Measurements from ENCODE around the gene BTBD9. TPM values are rescaled to one million over a fixed set of nuclear protein-coding genes. Genes with fewer than 3 reads are reported as not detected.

BTBD9 gene
- total and polyA plus RNA-seq, 2 experiments from 2014 or later: 8.4 to 10.1 TPM

GRCh38 chr6:38498805-38499445, 140.8 kb downstream of the BTBD9 start:
- DNase-seq (ENCODE audit: low read depth in 1 of 2, low spot score in 1 of 2): no peak
- Histone ChIP-seq H3K9me3 (ENCODE audit: low read depth) (no peaks in the 10 kb centered on the region), H3K27me3 (no peaks in the 10 kb centered on the region), H3K4me3 (no peak overlapping the region), H3K27ac (no peak overlapping the region), H3K4me1 (ENCODE audit: low read depth) (peaks cover 4% of the 10 kb centered on the region), H3K36me3 (no peaks in the 10 kb centered on the region)
- TF ChIP-seq CTCF (IDR thresholded peaks at IDR 0.05; ENCODE audit: low read depth, low read length): no peak

- Histone ChIP-seq H3K27ac (no peak overlapping the region), H3K4me3 (no peak overlapping the region), H3K27me3 (no peaks in the 10 kb centered on the region), H3K36me3 (no peaks in the 10 kb centered on the region), H3K4me1 (ENCODE audit: low read depth) (peaks cover 1% of the 10 kb centered on the region), H3K9me3 (ENCODE audit: low read depth) (no peaks in the 10 kb centered on the region)
- no peak for TF ChIP-seq CTCF (IDR thresholded peaks at IDR 0.05; ENCODE audit: low read depth, low read length)
- no peak for DNase-seq (ENCODE audit: low read depth in 1 of 2, low spot score in 1 of 2)
Measured at GRCh38 chr6:38498085-38498484, 141.6 kb downstream of the BTBD9 start.

- Histone ChIP-seq H3K27me3 (no peaks in the 10 kb centered on the region), H3K27ac (no peak overlapping the region), H3K4me3 (no peak overlapping the region), H3K36me3 (no peaks in the 10 kb centered on the region), H3K9me3 (ENCODE audit: low read depth) (no peaks in the 10 kb centered on the region), H3K4me1 (ENCODE audit: low read depth) (no peaks in the 10 kb centered on the region)
- no peak for TF ChIP-seq CTCF (IDR thresholded peaks at IDR 0.05; ENCODE audit: low read depth, low read length)
- no peak for DNase-seq (ENCODE audit: low read depth in 1 of 2, low spot score in 1 of 2)
Measured at GRCh38 chr6:38497546-38497945, 142.2 kb downstream of the BTBD9 start.

- Histone ChIP-seq H3K27ac (no peak overlapping the region), H3K36me3 (no peaks in the 10 kb centered on the region), H3K9me3 (ENCODE audit: low read depth) (no peaks in the 10 kb centered on the region), H3K4me1 (ENCODE audit: low read depth) (no peaks in the 10 kb centered on the region), H3K4me3 (no peak overlapping the region), H3K27me3 (no peaks in the 10 kb centered on the region)
- no peak for TF ChIP-seq CTCF (IDR thresholded peaks at IDR 0.05; ENCODE audit: low read depth, low read length)
- DNase-seq (ENCODE audit: low read depth in 1 of 2, low spot score in 1 of 2): no peak
Measured at GRCh38 chr6:38495922-38496635, 143.7 kb downstream of the BTBD9 start.

GRCh38 chr6:38495518-38495917, 144.2 kb downstream of the BTBD9 start:
- no peak overlapping the region for H3K27ac ChIP-seq
- TF ChIP-seq CTCF (IDR thresholded peaks at IDR 0.05; ENCODE audit: low read depth, low read length): no peak

More at GRCh38 chr6:38495518-38495917, 144.2 kb downstream of the BTBD9 start:
- no peak overlapping the region for H3K4me3 ChIP-seq
- H3K36me3 ChIP-seq: no peaks in the 10 kb centered on the region
- H3K27me3 ChIP-seq: no peaks in the 10 kb centered on the region
- H3K4me1 ChIP-seq (ENCODE audit: low read depth): no peaks in the 10 kb centered on the region
- no peak for DNase-seq (ENCODE audit: low read depth in 1 of 2, low spot score in 1 of 2)
- no peaks in the 10 kb centered on the region for H3K9me3 ChIP-seq (ENCODE audit: low read depth)
